WTC11 (cell line): ENCODE results near the gene RIC3.

ENCODE experiments used
- FOXJ3 ChIP-seq: sonication (generic); formaldehyde crosslinking; IDR thresholded peaks from 2 replicates; pipeline ENCODE4 v1.9.0; 2021; ENCODE audit warnings: missing genetic modification reagents, mild to moderate bottlenecking, borderline replicate concordance
- MYBL2 ChIP-seq: sonication (generic); formaldehyde crosslinking; IDR thresholded peaks from 2 replicates; pipeline ENCODE4 v1.8.1; 2023; ENCODE audit warnings: mild to moderate bottlenecking, moderate library complexity, missing genetic modification reagents
- RELA ChIP-seq: sonication (generic); formaldehyde crosslinking; IDR thresholded peaks from 2 replicates; pipeline ENCODE4 v1.8.1; 2022; ENCODE audit warnings: missing genetic modification reagents, mild to moderate bottlenecking, borderline replicate concordance
- ZNF121 ChIP-seq: sonication (generic); formaldehyde crosslinking; IDR thresholded peaks from 2 replicates; pipeline ENCODE4 v1.8.0; 2023; ENCODE audit warnings: missing genetic modification reagents
- TF ChIP-seq, protein P1 (sequence below): sonication (generic); formaldehyde crosslinking; IDR thresholded peaks from 2 replicates; pipeline ENCODE4 v1.8.0; 2022; ENCODE audit warnings: mild to moderate bottlenecking, missing genetic modification reagents

GRCh38 chr11:8071616-8072581, 96.9 kb downstream of the RIC3 start:
- TF ChIP-seq, protein P1, sequence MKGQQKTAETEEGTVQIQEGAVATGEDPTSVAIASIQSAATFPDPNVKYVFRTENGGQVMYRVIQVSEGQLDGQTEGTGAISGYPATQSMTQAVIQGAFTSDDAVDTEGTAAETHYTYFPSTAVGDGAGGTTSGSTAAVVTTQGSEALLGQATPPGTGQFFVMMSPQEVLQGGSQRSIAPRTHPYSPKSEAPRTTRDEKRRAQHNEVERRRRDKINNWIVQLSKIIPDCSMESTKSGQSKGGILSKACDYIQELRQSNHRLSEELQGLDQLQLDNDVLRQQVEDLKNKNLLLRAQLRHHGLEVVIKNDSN: no peak
- TF ChIP-seq MYBL2: no peak
- TF ChIP-seq ZNF121 (CRISPR knock-in tag): no peak
- TF ChIP-seq RELA: no peak
- no peak for TF ChIP-seq FOXJ3 (CRISPR knock-in tag)
